HepG2 (cell line): ENCODE data around the gene RGS10. TPM values are rescaled to one million over a fixed set of nuclear protein-coding genes. Genes with fewer than 3 reads are reported as not detected.

Experiments used
- ATAC-seq: fragments of 200-7000 bp; cut with Tn5 transposase; 3 replicates; pipeline ENCODE4 v1.9.1; 2020; ENCODE audit warnings: mild to moderate bottlenecking, moderate library complexity
- BruUV-seq: library from RNA; stranded (reverse); fragments of 400-500 nt; replicated peaks from 2 replicates; lab custom pipeline; 2021; lab: Mats Ljungman, UMichigan
- CTCF ChIA-PET: fragments of 300-600 bp; formaldehyde crosslinking; extraction: SDS; loops from one replicate; lab custom pipeline; 2021; ENCODE audit warnings: low total read pairs, inconsistent platforms, low intra/inter-chr PET ratio; lab: Yijun Ruan, JAX
- POLR2A ChIA-PET: fragments of 350-600 bp; sonication (Branson Sonifier 250); formaldehyde crosslinking; loops from one replicate; lab custom pipeline; 2020; ENCODE audit warnings: antibody characterized with exemption, inconsistent platforms; lab: Yijun Ruan, JAX
- DNase-seq: peaks from one replicate; pipeline ENCODE4 v3.0.0-alpha.2; 2015; ENCODE audit warnings: low spot score
- FAIRE-seq: peaks from 3 replicates; lab custom pipeline; 2011; peaks lifted over from hg19 to GRCh38; lab: Jason Lieb, UNC
- H2AFZ ChIP-seq: one replicate; pipeline ENCODE4 v1.6.1; 2011; ENCODE audit warnings: low read length, inconsistent platforms
- H3K27ac ChIP-seq: fragments of 300-600 bp; 3 replicates; pipeline ENCODE4 v1.8.0; 2011; ENCODE audit warnings: mixed run types, mild to moderate bottlenecking, mixed read lengths, low read length, inconsistent platforms; ENCODE audit not compliant: insufficient read depth; ENCODE audit errors: extremely low read length
- H3K27me3 ChIP-seq, 2 experiments: fragments of 200-600 bp in 1 of 2; 2 replicates in 1 of 2; 3 replicates in 1 of 2; pipeline versions ENCODE4 v1.6.0 to v1.8.0; 2011; ENCODE audit warnings: low read length in 2 of 2, mild to moderate bottlenecking in 2 of 2, moderate library complexity in 2 of 2, inconsistent platforms in 1 of 2; ENCODE audit not compliant: insufficient read depth in 2 of 2, control insufficient read depth in 1 of 2
- H3K36me3 ChIP-seq, 2 experiments: fragments of 200-600 bp in 1 of 2; replicated peaks in 1 of 2; 2 replicates in 1 of 2; 3 replicates in 1 of 2; pipeline versions ENCODE4 v1.5.1 to v1.8.0; 2011; ENCODE audit warnings: low read length in 2 of 2, inconsistent platforms in 1 of 2; ENCODE audit not compliant: insufficient read depth in 2 of 2, control insufficient read depth in 1 of 2
- H3K4me1 ChIP-seq: 2 replicates; pipeline ENCODE4 v1.5.1; 2012; ENCODE audit warnings: low read length, inconsistent platforms; ENCODE audit not compliant: insufficient read depth
- H3K4me2 ChIP-seq: 2 replicates; pipeline ENCODE4 v1.6.0; 2011; ENCODE audit warnings: low read depth, low read length, inconsistent platforms
- H3K4me3 ChIP-seq, 3 experiments: fragments of 200-600 bp in 1 of 3; sonication (generic), shearing (Covaris generic) in 1 of 3; replicated peaks in 1 of 3; 2 replicates each; pipeline ENCODE4 v1.5.1; 2011 to 2016; ENCODE audit warnings: low read length in 3 of 3, inconsistent platforms in 2 of 3, low read depth in 2 of 3, mild to moderate bottlenecking in 2 of 3, control low read depth in 1 of 3, mixed read lengths in 1 of 3; ENCODE audit not compliant: insufficient read depth in 1 of 3
- H3K79me2 ChIP-seq: one replicate; pipeline ENCODE4 v1.6.1; 2011; ENCODE audit warnings: low read length, inconsistent platforms; ENCODE audit not compliant: insufficient read depth
- H3K9ac ChIP-seq: 2 replicates; pipeline ENCODE4 v1.6.0; 2011; ENCODE audit warnings: mild to moderate bottlenecking, low read depth, low read length, inconsistent platforms; ENCODE audit not compliant: insufficient read depth
- H3K9me3 ChIP-seq: 2 replicates; pipeline ENCODE4 v1.5.1; 2012; ENCODE audit warnings: mild to moderate bottlenecking, low read length
- H4K20me1 ChIP-seq: 2 replicates; pipeline ENCODE4 v1.6.0; 2011; ENCODE audit warnings: inconsistent platforms, mild to moderate bottlenecking, low read length, moderate library complexity; ENCODE audit not compliant: insufficient read depth
- ATF7 ChIP-seq, 2 experiments: fragments of 450-650 bp in 1 of 2; sonication (generic) in 1 of 2; formaldehyde crosslinking in 1 of 2; IDR thresholded peaks; 2 replicates each; pipeline versions ENCODE4 v1.4.0 to v1.6.1; 2016 to 2020; ENCODE audit warnings: antibody characterized with exemption in 1 of 2, mild to moderate bottlenecking in 1 of 2, missing genetic modification reagents in 1 of 2
- GPBP1L1 ChIP-seq: sonication (generic); formaldehyde crosslinking; IDR thresholded peaks from 2 replicates; pipeline ENCODE4 v1.5.0; 2020; ENCODE audit warnings: mild to moderate bottlenecking, missing genetic modification reagents
- MEF2D ChIP-seq: sonication (generic); formaldehyde crosslinking; IDR thresholded peaks from 2 replicates; pipeline ENCODE4 v1.5.1; 2020; ENCODE audit warnings: mild to moderate bottlenecking, missing genetic modification reagents
- TFAP4 ChIP-seq: sonication (generic); IDR thresholded peaks from 2 replicates; pipeline ENCODE4 v1.6.1; 2016; ENCODE audit warnings: low read depth, borderline replicate concordance
- THAP9 ChIP-seq: sonication (generic); formaldehyde crosslinking; IDR thresholded peaks from 2 replicates; pipeline ENCODE4; 2020; ENCODE audit warnings: missing genetic modification reagents, mild to moderate bottlenecking, borderline replicate concordance
- ZIK1 ChIP-seq: sonication (generic); formaldehyde crosslinking; IDR thresholded peaks from 2 replicates; pipeline ENCODE4 v1.5.0; 2020; ENCODE audit warnings: mild to moderate bottlenecking, low read depth, missing genetic modification reagents, borderline replicate concordance
- ZNF430 ChIP-seq: sonication (generic); formaldehyde crosslinking; IDR thresholded peaks from 2 replicates; pipeline ENCODE4 v1.9.0; 2021; ENCODE audit warnings: mild to moderate bottlenecking, missing genetic modification reagents
- ZNF687 ChIP-seq: sonication (generic); formaldehyde crosslinking; IDR thresholded peaks from 2 replicates; pipeline ENCODE4 v1.5.1; 2020; ENCODE audit warnings: mild to moderate bottlenecking, missing genetic modification reagents, moderate library complexity
- ZNF766 ChIP-seq: sonication (generic); formaldehyde crosslinking; IDR thresholded peaks from 2 replicates; pipeline ENCODE4 v1.5.0; 2020; ENCODE audit warnings: missing genetic modification reagents, borderline replicate concordance
- ZNF773 ChIP-seq: sonication (generic); formaldehyde crosslinking; IDR thresholded peaks from 2 replicates; pipeline ENCODE4 v1.4.0; 2020; ENCODE audit warnings: missing genetic modification reagents, borderline replicate concordance
- ZSCAN9 ChIP-seq: IDR thresholded peaks from 2 replicates; pipeline ENCODE4 v1.6.1; 2016; ENCODE audit warnings: borderline replicate concordance
- WGBS: methylation state at CpG from one replicate; pipeline ENCODE4 v1.1.6; 2017; ENCODE audit warnings: low lambda C conversion rate; 5-methylcytosine and 5-hydroxymethylcytosine counted together
- in situ Hi-C: cut with HindIII; loops from 2 replicates; pipeline ENCODE4 v1.10.0; 2017; ENCODE audit warnings: low pct_unique_long_range_greater_than_20kb; ENCODE audit not compliant: extremely low pct_ligation_motif_present
- intact Hi-C: fragments of 100-400 bp; cut with micrococcal nuclease; formaldehyde crosslinking; loops from one replicate; pipeline ENCODE4 v1.10.0; 2022; ENCODE audit not compliant: unreplicated experiment
- polyA plus RNA-seq, 8 experiments: library from polyadenylated mRNA; depleted of rRNA in 3 of 8; stranded (reverse) in 7 of 8; unstranded in 1 of 8; fragments of >200 nt; fragmentation: Illumina TruSeq in 4 of 8; extraction: Trizol in 4 of 8; gene quantifications; 2 replicates each; pipeline versions ENCODE4 v1.2.1 to v1.2.3, GENCODE V29; 2011 to 2016; ENCODE audit warnings: low read depth in 4 of 8, missing spikeins in 1 of 8, mixed read lengths in 1 of 8; ENCODE audit not compliant: insufficient read depth in 1 of 8
- total RNA-seq, 5 experiments: library from RNA; depleted of rRNA; stranded (reverse); fragments of >200 nt; fragmentation: Illumina TruSeq; extraction: Trizol; gene quantifications; 2 replicates each; pipeline ENCODE4 v1.2.3, GENCODE V29; 2016; ENCODE audit warnings: low read depth in 1 of 5

The RGS10 gene
- total and polyA plus RNA-seq, 2 of the 13 experiments (the other 11 are each of a cell fraction or from before 2014, with no cell fraction given) = 1.7 to 5.1 TPM

- no peak for TF ChIP-seq TFAP4
- TF ChIP-seq ZSCAN9 (CRISPR knock-in tag) = no peak
- TF ChIP-seq ATF7 (IDR thresholded peaks at IDR 0.05) = no peak
- TF ChIP-seq ATF7 (CRISPR knock-in tag; IDR thresholded peaks at IDR 0.05) = no peak
- no peak for TF ChIP-seq ZNF430 (CRISPR knock-in tag)
- TF ChIP-seq ZNF773 (CRISPR knock-in tag) = no peak
- TF ChIP-seq GPBP1L1 = no peak
- no peak for TF ChIP-seq ZNF766 (CRISPR knock-in tag)
Observed at GRCh38 chr10:119503821-119504220, 38.7 kb downstream of the RGS10 start (continued).

- DNase-seq (no peak), FAIRE-seq (no peak), ATAC-seq (no peak)
- Histone ChIP-seq H3K27me3 (no peaks in the 10 kb centered on the region; a peak in 1 of 5 replicates), H3K9me3 (no peaks in the 10 kb centered on the region), H3K36me3 (no peaks in the 10 kb centered on the region), H3K9ac (no peak overlapping the region), H3K4me3 (no peak overlapping the region; a peak in 1 of 6 replicates), H2AFZ (no peak overlapping the region), H4K20me1 (no peaks in the 10 kb centered on the region), H3K4me1 (peaks cover 49% of the 10 kb centered on the region), H3K4me2 (peak overlapping the region; percentile 35), H3K79me2 (no peaks in the 10 kb centered on the region), H3K27ac (no peak overlapping the region)
- ChIA-PET CTCF (no interaction called here), POLR2A (no interaction called here)
- intact Hi-C loops = no loop called here
- in situ Hi-C loops = loop anchor here (5.0 kb wide), 1 partner anchor 40 kb away; the partner anchor contains the start of gene RGS10
- no TSS peak for BruUV-seq
- WGBS = 68% methylated on average over 15 of the region's 19 CpGs
- no peak for TF ChIP-seq ZIK1 (CRISPR knock-in tag)
- peak; percentile 9; the same call in 1 of the 2 replicates for TF ChIP-seq ZNF687
- TF ChIP-seq THAP9 (CRISPR knock-in tag) = no peak
- no peak for TF ChIP-seq MEF2D (CRISPR knock-in tag)
Observed at GRCh38 chr10:119502618-119503155, 39.8 kb downstream of the RGS10 start.
